ENCODE data around the gene SLX4. TPM values are rescaled to one million over a fixed set of nuclear protein-coding genes. Genes with fewer than 3 reads are reported as not detected.

The SLX4 gene
- total and polyA plus RNA-seq, 2 donors (not counting 1 experiment from before 2014, with no cell fraction given) = 5.4 to 13.3 TPM

DNA sequence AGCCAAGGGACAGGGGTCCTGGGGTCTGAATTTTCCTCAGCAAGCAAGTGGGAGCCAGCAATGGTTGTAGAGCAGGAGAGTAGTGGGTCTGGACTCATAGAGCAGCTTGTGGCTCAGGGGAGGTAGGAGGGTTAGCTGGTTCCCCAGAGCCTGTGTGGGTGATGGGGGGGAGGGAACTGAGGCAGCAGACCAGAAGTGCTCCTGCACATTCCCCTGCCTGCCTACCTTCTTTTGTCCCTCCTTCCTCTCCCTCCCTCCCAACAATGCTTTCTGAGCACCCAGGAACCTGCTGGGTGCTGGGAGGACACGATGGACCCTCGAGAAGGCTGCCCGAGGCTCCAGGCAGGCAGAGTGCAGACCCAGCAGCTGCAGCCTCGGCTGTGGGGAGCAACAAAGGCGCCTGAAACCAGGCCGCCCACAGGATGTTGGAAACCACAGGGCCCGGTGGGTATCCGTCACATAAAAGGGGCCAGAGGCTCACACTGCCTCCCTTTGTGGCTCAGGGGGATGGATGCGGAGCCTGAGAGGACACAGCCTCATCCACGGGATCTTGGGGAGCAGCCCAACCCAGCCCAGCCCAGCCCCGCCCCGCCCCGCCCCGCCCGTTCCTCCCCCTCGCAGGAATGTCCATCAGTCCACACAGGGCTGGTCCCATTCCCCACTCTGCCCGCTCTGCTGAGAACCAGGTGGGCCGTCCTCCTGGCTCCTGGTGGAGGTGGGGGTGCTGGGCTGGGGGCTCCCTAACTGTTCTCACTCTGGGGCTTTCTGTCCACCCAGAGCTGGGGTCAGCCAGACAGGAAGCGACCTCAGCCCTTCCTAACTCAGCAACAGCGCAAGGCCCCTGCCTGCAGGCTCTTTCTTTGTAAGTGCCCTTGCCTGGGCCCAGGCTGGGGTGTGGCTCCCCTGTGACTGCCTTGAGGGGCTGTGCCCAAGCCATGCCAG, 32.5 kb downstream of the SLX4 start:
- Histone ChIP-seq H3K4me2 (replicated peaks; ENCODE audit: low read depth, low read length, poor library complexity, severe bottlenecking) (peak overlapping the region; percentile 97), H3K4me1 (ENCODE audit: control insufficient read depth in 2 of 2, insufficient read depth in 2 of 2, low read length in 2 of 2) (peaks cover 45 to 54% of the 10 kb centered on the region in 2 donors)
- CTCF ChIA-PET = no interaction called here

More for the DNA sequence above, 32.5 kb downstream of the SLX4 start:
- H3K36me3 ChIP-seq (replicated peaks in 1 of 2; ENCODE audit: control extremely low read depth in 1 of 2, control insufficient read depth in 1 of 2, extremely low read depth in 1 of 2, insufficient read depth in 2 of 2, low read length in 1 of 2) = peaks cover 0 to 8% of the 10 kb centered on the region in 2 experiments
- H4K20me1 ChIP-seq (ENCODE audit: control insufficient read depth, insufficient read depth, low read length, poor library complexity, severe bottlenecking) = peaks cover 20% of the 10 kb centered on the region
- Mint-ChIP-seq H3K4me1 (peaks cover 56% of the 10 kb centered on the region), H3K4me3 (peak overlapping the region; percentile 91), H3K27ac (peak overlapping the region; percentile 97), H3K9me3 (ENCODE audit: insufficient read depth) (no peaks in the 10 kb centered on the region), H3K27me3 (no peaks in the 10 kb centered on the region)
- POLR2A ChIA-PET = interaction anchor here (0.6 kb wide), 1 partner anchor 57 kb away, joined by 7 read pairs; no protein-coding TSS in a partner anchor
- ATAC-seq (ENCODE audit: low read depth) (peak; percentile 62), DNase-seq (peak; percentile 54)
- peak overlapping the region in 4 of 5 experiments; percentile 11 to 93 (median 24) for H3K4me3 ChIP-seq (ENCODE audit: control extremely low read depth in 1 of 5, extremely low read depth in 1 of 5, insufficient read depth in 1 of 5, low read depth in 2 of 5, low read length in 4 of 5)
- peaks cover 36% of the 10 kb centered on the region for H3K79me2 ChIP-seq (ENCODE audit: control insufficient read depth, insufficient read depth, low read length)
- TF ChIP-seq, protein P1, sequence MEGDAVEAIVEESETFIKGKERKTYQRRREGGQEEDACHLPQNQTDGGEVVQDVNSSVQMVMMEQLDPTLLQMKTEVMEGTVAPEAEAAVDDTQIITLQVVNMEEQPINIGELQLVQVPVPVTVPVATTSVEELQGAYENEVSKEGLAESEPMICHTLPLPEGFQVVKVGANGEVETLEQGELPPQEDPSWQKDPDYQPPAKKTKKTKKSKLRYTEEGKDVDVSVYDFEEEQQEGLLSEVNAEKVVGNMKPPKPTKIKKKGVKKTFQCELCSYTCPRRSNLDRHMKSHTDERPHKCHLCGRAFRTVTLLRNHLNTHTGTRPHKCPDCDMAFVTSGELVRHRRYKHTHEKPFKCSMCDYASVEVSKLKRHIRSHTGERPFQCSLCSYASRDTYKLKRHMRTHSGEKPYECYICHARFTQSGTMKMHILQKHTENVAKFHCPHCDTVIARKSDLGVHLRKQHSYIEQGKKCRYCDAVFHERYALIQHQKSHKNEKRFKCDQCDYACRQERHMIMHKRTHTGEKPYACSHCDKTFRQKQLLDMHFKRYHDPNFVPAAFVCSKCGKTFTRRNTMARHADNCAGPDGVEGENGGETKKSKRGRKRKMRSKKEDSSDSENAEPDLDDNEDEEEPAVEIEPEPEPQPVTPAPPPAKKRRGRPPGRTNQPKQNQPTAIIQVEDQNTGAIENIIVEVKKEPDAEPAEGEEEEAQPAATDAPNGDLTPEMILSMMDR (IDR thresholded peaks at IDR 0.05) = no peak
- TF ChIP-seq EZH2 (IDR thresholded peaks at IDR 0.05; ENCODE audit: borderline replicate concordance, insufficient read depth, low read depth, low read length, poor library complexity, severe bottlenecking) = no peak
- H3K27me3 ChIP-seq (replicated peaks in 1 of 4; ENCODE audit: control extremely low read depth in 1 of 4, control insufficient read depth in 3 of 4, insufficient read depth in 4 of 4, low read length in 3 of 4) = no peaks in the 10 kb centered on the region
- WGBS (ENCODE audit: insufficient coverage) = 10% methylated on average over 11 of the region's 20 CpGs
- peak overlapping the region; percentile 56 to 89 for H3K27ac ChIP-seq (ENCODE audit: low read length in 2 of 2)
- no peaks in the 10 kb centered on the region for H3K9me3 ChIP-seq (ENCODE audit: control extremely low read depth in 1 of 3, control insufficient read depth in 2 of 3, insufficient read depth in 1 of 3, low read length in 2 of 3)
- H2AFZ ChIP-seq (ENCODE audit: insufficient read depth, low read depth, low read length, poor library complexity, severe bottlenecking) = peak overlapping the region; percentile 92
- H3K9ac ChIP-seq (ENCODE audit: low read length) = peak overlapping the region; percentile 59
- intact Hi-C loops (cut with micrococcal nuclease) = no loop called here
